ENCODE measurements around the gene MYH1.

Gene MYH1

DNA sequence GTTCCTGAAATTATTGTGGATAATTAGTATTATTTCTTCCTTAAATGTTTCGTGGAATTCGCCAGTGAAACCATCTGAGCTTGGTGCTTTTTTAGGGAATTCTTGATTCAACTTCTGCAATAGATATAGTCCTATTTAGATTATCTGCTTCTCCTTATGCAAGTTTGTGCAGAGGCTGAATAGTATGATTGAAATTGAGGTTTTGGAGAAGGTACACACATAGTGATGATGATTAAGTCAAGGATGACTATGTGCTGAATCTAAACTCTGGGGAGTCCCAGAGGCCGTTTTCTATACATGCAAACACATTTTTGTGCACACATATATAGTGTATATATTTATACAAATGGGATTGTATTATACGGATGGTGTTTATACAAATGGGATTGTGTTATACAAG lies 43.8 kb downstream of the MYH1 start:
- no peak for DNase-seq

GRCh38 chr17:10471858-10472257 lies 46.5 kb downstream of the MYH1 start:
- no peak for DNase-seq

DNA sequence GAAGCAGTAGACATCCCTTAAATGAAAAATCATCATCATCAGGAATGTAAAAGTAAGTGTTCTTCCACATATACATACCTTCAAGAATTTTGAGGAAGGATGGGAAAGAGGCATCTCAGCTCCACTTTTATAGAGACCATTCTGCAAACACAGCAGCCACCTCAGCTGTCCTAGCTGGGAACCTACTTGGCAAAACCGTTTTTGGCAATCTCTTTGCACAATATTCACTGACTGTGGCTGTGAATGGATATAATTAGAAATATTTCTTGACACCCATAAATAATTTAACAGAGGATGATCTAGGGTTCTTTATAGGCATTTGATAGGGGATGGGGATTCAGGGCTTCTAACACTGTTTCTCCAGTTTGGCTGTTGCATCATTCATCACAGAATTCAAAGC lies 48.9 kb downstream of the MYH1 start, which contains the start of gene MYH4:
MYH4 (minus strand) TSS at position 101 of the 400 bp plus-strand sequence. CDS start 2,814 bp downstream, outside the sequence.
- no peak for DNase-seq

GRCh38 chr17:10463402-10463801 lies 54.9 kb downstream of the MYH1 start:
- DNase-seq: no peak

DNA sequence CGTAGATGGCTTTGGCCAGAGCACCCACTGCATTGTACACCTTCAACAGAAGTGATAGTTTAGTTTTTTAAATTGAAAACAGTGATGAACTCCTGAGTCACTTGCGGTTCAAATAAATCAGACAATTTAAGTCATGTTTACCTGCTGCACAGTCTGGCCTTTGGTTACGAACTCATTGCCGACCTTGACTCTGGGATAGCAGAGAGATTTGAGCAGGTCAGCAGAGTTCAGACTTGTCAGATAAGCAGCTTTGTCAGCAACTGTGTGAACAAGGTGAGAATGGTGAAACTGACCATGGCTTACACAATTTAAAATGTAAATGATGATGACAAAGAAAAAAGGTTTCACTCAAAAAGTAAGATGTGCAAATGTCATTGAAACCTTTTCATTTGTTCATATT lies 58.3 kb downstream of the MYH1 start:
- no peak for DNase-seq

GRCh38 chr17:10458701-10459100 lies 59.6 kb downstream of the MYH1 start:
- no peak for DNase-seq

GRCh38 chr17:10457952-10458351 lies 60.4 kb downstream of the MYH1 start:
- no peak for DNase-seq

DNA sequence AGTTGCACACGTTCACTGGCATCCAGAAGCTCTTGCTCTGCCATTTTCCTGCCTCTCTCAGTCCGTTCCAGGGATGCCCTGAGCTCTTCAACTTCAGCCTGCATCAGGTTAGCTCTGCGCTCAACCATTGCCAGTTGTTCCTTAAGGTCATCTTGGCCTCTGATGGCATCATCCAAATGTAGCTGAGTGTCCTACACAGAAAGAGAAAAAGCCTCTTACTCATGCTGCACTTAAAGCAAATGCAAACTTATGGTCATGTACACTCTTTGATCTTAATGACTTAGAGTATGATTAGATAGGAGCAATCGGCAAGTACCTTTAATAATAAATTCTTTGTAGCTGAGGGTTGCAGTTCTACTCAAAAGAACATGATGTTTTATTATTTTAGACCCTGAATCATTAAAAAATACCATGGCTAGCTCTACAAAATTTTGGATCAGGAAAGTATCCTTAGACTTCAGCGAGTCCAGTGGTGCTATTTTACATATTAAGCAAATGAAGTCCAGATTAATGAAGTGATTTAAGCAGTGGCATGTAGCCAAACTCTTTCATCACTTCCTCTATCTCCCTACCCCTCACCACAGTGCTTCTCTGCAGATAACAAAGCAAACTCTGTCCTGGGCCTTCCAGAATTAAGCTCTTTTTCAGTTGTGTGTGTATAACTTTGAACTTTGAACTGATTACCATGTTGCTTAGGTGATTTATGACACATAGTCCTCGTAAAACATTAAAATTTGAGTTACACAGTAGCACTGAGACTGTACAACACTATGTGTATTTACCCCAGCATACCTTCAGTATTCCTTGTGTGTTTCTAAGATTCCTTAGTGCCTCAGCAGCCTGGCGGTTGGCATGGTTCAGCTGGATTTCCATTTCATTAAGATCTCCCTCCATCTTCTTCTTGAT lies 71.1 kb downstream of the MYH1 start:
- DNase-seq: no peak
